ENCODE data around the gene MIPOL1.

MIPOL1 gene

DNA sequence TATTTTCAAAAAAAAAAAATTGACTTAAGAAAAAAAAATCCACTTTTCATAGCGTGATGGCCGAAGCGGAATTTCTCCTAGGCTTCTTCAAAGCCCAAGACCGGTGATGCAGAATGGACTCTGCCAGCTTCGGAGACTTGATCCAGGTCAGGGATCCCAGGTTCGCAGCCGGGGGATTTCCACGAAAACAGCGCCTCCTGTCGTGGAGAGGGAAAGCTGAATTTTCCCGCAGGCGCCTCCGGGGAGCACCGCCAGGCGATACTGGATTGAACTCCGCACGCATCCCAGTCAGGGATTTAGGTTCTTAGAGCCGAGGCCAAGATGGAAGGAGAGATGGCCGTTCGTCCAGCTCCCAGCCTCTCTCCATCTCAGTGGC, 399.8 kb downstream of the MIPOL1 start:
- Mint-ChIP-seq H3K36me3 (peaks cover 5% of the 10 kb centered on the region), H3K4me3 (no peak overlapping the region), H3K27ac (no peak overlapping the region), H3K4me1 (peaks cover 15% of the 10 kb centered on the region), H3K9me3 (peaks cover 4% of the 10 kb centered on the region)
- ATAC-seq: no peak
- DNase-seq (ENCODE audit: low spot score in 2 of 2): no peak

DNA sequence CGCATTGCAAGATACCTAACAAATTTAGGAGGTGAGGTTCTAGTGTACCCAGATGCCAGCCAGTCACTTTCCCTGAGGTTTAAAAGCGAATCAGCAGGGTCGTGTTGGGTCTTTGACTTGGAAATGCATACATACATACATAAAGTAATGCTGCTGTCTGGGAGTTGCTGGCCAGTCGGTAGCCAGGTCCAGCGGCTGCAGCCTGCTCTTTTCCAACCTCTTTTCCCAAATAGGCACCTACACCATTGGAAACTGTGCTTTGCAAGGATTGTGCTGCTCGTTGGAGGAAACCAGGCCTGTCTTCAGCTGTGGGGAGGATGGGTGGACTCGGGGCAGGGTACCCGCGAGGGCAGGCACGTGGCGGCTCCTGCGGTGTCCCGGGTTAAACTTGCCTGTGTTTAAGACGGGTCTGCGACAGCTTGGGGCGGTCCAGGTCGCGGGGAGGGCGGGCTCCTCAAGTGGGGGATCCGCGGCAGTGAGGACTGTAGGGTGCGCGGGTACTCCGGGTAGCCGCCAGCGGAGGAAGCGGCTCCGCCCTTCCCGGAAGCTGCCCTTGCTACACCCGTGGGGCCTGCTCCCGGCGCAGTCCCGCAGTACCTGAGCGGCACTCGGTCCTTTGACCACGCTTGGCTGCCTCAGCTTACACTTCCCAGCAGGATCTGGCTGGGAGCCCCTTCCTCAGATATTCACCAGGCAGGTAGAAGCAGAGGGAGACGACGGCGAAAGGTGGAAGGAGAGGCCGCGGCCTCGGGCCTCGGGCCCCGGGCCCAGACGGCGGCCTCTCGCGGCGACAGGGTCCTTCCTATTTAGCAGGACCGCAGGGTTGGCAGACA, 400.4 kb downstream of the MIPOL1 start:
- H3K9me3 Mint-ChIP-seq: peaks cover 4% of the 10 kb centered on the region
- no peak overlapping the region for H3K27ac Mint-ChIP-seq
- peaks cover 5% of the 10 kb centered on the region for H3K36me3 Mint-ChIP-seq

DNA sequence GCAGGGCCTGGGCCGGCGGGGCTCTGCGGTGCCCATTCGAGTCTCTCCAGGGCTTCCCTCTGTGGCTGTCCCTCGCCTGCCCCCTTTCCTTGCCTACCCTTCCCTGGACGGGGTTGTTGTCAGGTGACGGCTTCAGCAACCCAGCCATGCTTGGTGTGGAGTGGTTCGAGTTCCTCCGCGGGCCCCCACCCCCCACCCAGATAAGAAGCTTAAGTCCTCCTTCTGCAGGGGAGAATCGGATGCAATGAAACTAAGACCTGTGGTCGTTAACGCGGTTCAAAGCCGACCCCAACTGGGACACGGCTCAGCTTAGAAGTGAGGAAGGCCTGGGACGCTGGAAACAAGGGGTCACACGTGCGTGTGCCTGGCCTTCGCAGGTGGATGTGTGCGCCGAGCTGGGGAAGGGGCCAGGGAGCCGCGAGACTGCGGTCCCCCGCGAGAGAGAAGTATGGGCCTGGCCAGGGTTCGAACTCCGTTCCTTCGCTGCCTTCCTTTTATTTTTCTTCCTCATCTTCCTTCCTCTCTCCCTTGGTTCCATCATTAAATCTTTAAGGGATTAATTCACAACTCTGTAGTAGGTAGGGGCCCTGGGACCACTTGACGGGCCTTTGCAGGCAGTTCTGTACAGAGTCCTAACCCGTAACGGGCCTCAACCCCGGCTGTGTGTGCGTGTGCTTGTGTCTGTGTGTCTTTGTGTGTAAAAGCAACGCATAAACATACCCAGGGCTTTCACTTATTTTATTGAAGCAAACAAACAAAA, 401.2 kb downstream of the MIPOL1 start:
- no peak overlapping the region for H3K27ac Mint-ChIP-seq

More for the DNA sequence above, 400.4 kb downstream of the MIPOL1 start:
- ATAC-seq: no peak
- no peak overlapping the region for H3K4me3 Mint-ChIP-seq
- no peak for DNase-seq (ENCODE audit: low spot score in 2 of 2)
- peaks cover 15% of the 10 kb centered on the region for H3K4me1 Mint-ChIP-seq

DNA sequence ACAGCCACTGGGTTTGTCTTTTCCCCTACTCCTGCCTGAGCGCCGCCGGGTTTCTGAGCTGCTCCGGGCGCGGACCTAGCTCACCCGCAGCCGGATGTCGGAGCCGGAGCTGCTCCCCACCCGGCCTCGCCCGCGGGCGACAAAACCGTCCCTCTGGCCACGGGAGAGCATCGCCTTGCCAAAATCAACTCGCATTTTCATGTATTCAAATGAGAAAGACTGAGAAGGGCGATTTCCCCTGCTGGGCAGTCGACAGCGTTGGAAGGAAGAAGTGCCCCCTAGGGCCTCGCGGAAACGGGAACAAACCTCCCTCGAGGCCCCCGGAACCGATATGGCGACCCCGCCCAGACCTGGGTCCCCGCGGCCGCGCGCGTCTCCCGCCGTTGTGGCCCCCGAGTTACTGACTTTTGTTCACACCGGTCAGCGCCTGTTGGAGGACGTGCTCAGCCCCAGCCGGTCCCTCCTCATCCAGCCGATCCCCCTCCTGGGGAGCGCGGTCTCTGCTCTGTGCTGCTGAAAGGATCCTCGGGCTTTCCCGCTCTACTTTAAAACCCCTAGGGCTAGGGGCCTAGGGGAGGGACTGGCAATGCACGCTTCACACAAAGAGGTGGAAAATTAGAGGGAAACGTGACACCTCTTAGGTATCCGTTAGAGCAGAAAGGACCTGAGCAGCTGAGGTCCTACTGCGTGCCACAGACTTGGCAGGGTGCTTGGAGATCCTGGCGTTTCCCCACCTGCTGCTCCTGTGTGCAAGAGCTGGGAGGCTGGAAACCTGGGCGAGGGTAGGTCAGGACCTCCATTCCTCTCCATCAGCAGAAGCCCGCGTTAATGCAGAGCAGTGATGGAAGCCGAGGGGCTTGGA, 402.0 kb downstream of the MIPOL1 start:
- H3K9me3 Mint-ChIP-seq: peaks cover 4% of the 10 kb centered on the region
- DNase-seq (ENCODE audit: low spot score in 2 of 2) (no peak), ATAC-seq (no peak)
- no peak overlapping the region for H3K27ac Mint-ChIP-seq
- peaks cover 10% of the 10 kb centered on the region for H3K4me1 Mint-ChIP-seq
- H3K4me3 Mint-ChIP-seq: no peak overlapping the region
- H3K36me3 Mint-ChIP-seq: peaks cover 5% of the 10 kb centered on the region

More for the DNA sequence above, 401.2 kb downstream of the MIPOL1 start:
- peaks cover 15% of the 10 kb centered on the region for H3K4me1 Mint-ChIP-seq
- H3K36me3 Mint-ChIP-seq: peaks cover 5% of the 10 kb centered on the region
- no peak for DNase-seq (ENCODE audit: low spot score in 2 of 2)
- H3K9me3 Mint-ChIP-seq: peaks cover 4% of the 10 kb centered on the region
- no peak for ATAC-seq
- H3K4me3 Mint-ChIP-seq: no peak overlapping the region

DNA sequence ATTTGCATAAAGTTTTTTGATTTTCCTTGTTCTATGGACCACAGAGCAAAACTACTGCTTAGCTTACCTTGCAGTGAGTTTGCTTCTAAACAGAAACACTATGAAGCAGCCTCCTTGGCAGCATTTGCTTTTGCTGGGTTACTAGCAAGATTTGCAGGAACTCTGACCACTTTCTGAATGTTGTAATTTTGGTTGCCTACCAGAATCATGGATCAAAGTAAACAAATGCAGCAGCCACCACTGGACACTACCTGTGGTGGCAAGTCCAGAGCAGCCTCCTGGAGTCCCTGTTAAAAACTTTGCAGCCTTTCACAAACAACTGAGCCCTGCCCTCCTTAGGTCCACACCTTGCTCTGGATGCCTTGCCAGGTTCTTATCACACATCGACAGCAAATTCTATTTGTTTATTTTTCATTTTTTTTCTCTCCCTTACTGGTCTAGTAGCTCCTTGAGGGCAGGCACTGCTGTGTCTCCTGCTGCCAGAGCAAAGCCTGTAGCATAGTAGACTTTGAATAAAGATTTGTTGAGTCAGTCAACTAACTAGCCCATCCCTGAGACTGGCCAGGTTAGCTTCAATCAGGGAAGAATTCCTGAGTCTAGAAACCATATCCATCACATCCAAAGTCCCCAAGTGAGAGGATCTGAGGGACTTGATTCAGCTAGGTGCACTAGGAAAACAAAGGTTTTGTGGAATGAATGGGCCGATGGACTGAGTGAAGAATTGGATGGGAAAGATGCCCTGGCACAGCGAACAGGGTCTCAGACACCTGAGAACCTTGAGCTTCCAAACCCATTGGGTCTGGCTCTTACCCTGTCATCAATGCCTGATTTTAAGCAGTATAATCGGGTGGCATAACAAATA, 403.4 kb downstream of the MIPOL1 start:
- H3K9me3 Mint-ChIP-seq: peaks cover 4% of the 10 kb centered on the region
- H3K27ac Mint-ChIP-seq: no peak overlapping the region
- ATAC-seq: no peak
- H3K4me3 Mint-ChIP-seq: no peak overlapping the region
- no peak for DNase-seq (ENCODE audit: low spot score in 2 of 2)
- peaks cover 6% of the 10 kb centered on the region for H3K4me1 Mint-ChIP-seq
- no peaks in the 10 kb centered on the region for H3K36me3 Mint-ChIP-seq

DNA sequence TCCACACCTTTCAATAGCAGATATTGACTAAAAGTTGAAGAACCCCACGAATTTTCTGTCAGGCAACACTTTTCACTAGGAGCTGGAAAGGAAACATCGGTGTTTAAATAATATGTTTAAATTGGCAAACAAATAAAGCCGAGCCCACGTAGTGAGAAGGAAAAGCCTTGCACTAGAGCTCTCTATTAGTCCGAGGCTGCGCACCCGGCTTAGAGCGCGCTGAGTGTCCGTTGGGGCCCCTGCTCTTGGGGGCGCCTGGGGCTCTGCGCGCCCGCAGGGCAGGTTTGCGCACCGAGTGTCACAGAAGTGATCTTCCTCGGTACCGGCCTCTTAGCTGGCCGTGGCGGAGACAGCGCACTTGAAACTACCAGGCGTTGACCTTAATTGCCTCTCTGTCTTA, 404.1 kb downstream of the MIPOL1 start:
- no peak for ATAC-seq
- DNase-seq (ENCODE audit: low spot score in 2 of 2): no peak
- Mint-ChIP-seq H3K36me3 (no peaks in the 10 kb centered on the region), H3K4me3 (no peak overlapping the region), H3K9me3 (peaks cover 9% of the 10 kb centered on the region), H3K4me1 (peaks cover 6% of the 10 kb centered on the region), H3K27ac (no peak overlapping the region)
